OCI-LY1 (cell line): ENCODE results near the gene CCIN.

ENCODE experiments used
- CTCF ChIP-seq: fragments of 200-600 bp; sonication (generic), shearing (Covaris generic); IDR thresholded peaks from 2 replicates; pipeline ENCODE4 v1.5.1; 2017; ENCODE audit warnings: mild to moderate bottlenecking, antibody characterized with exemption, low read length, moderate library complexity, mixed read lengths
- EZH2 ChIP-seq: fragments of 200-600 bp; sonication (generic), shearing (Covaris generic); IDR thresholded peaks from 2 replicates; pipeline ENCODE4 v1.8.0; 2017; ENCODE audit warnings: borderline replicate concordance, mixed run types, mild to moderate bottlenecking, antibody characterized with exemption, low read length, moderate library complexity, mixed read lengths

- no peak for TF ChIP-seq CTCF
- no peak for TF ChIP-seq EZH2
Observed at GRCh38 chr9:36164989-36165388, 4.2 kb upstream of the CCIN start.
